PC-9 (cell line): Measurements from ENCODE around the gene PALMD. TPM values are rescaled to one million over a fixed set of nuclear protein-coding genes. Genes with fewer than 3 reads are reported as not detected.

Source experiments
- BruUV-seq: library from RNA; stranded (reverse); fragments of 400-500 nt; replicated peaks from 2 replicates; lab custom pipeline; 2021; lab: Mats Ljungman, UMichigan
- CTCF ChIA-PET: fragments of 300-600 bp; sonication (Branson Sonifier 250); formaldehyde crosslinking; loops from one replicate; lab custom pipeline; 2022; ENCODE audit warnings: antibody characterized with exemption; lab: Charles Lee
- POLR2A ChIA-PET: fragments of 300-600 bp; sonication (Branson Sonifier 250); formaldehyde crosslinking; loops from one replicate; lab custom pipeline; 2022; ENCODE audit warnings: antibody characterized with exemption; ENCODE audit not compliant: unreplicated experiment; lab: Charles Lee
- DNase-seq, 2 experiments: peaks; one replicate each; pipeline versions ENCODE4 v3.0.0 to v3.0.0-alpha.2; 2015 to 2022; ENCODE audit warnings: mixed read lengths in 1 of 2
- H2AFZ ChIP-seq: fragments of 200-600 bp; sonication (generic); 2 replicates; pipeline ENCODE4 v1.8.1; 2017; ENCODE audit warnings: antibody characterized with exemption
- H3F3A ChIP-seq: fragments of 200-600 bp; sonication (generic); 2 replicates; pipeline ENCODE4 v1.8.1; 2017; ENCODE audit warnings: antibody characterized with exemption, mild to moderate bottlenecking, low read depth; ENCODE audit not compliant: insufficient read depth
- H3K27ac ChIP-seq: fragments of 200-600 bp; sonication (generic); 2 replicates; pipeline ENCODE4 v1.6.1; 2016; ENCODE audit warnings: mixed run types
- H3K27me3 ChIP-seq: fragments of 200-600 bp; sonication (generic); 2 replicates; pipeline ENCODE4 v1.6.1; 2016; ENCODE audit warnings: low read depth, mixed run types; ENCODE audit not compliant: insufficient read depth
- H3K36me3 ChIP-seq: fragments of 200-600 bp; sonication (generic); 2 replicates; pipeline ENCODE4 v1.6.1; 2016; ENCODE audit warnings: low read depth, mixed run types
- H3K4me1 ChIP-seq: fragments of 200-600 bp; sonication (generic); replicated peaks from 2 replicates; pipeline ENCODE4 v1.6.1; 2016; ENCODE audit warnings: mixed run types; ENCODE audit not compliant: insufficient read depth
- H3K4me2 ChIP-seq: fragments of 200-600 bp; sonication (generic); 2 replicates; pipeline ENCODE4 v1.6.1; 2017; ENCODE audit warnings: mixed run types
- H3K4me3 ChIP-seq: fragments of 200-600 bp; sonication (generic); 2 replicates; pipeline ENCODE4 v1.6.1; 2016; ENCODE audit warnings: mixed run types
- H3K79me2 ChIP-seq: fragments of 200-600 bp; sonication (generic); 2 replicates; pipeline ENCODE4 v1.6.1; 2017; ENCODE audit warnings: low read depth, mixed run types
- H3K9me2 ChIP-seq: fragments of 200-600 bp; sonication (generic); 2 replicates; pipeline ENCODE4 v1.8.1; 2017; ENCODE audit warnings: mild to moderate bottlenecking; ENCODE audit not compliant: insufficient read depth
- H3K9me3 ChIP-seq: fragments of 200-600 bp; sonication (generic); 2 replicates; pipeline ENCODE4 v1.8.1; 2016; ENCODE audit warnings: low read depth; ENCODE audit not compliant: insufficient read depth
- H4K20me1 ChIP-seq: fragments of 200-600 bp; sonication (generic); 2 replicates; pipeline ENCODE4 v1.8.1; 2017; ENCODE audit not compliant: insufficient read depth
- EZH2 ChIP-seq: fragments of 200-600 bp; sonication (generic); IDR thresholded peaks from 2 replicates; pipeline ENCODE4 v1.8.0; 2017; ENCODE audit warnings: antibody characterized with exemption, low read depth
- intact Hi-C: fragments of 100-400 bp; cut with micrococcal nuclease; formaldehyde crosslinking; loops from one replicate; pipeline ENCODE4 v1.10.0; 2022; ENCODE audit not compliant: unreplicated experiment
- total RNA-seq: library from RNA; stranded (reverse); gene quantifications from 2 replicates; pipeline ENCODE4 v1.2.3, GENCODE V29; 2021
- TF ChIP-seq, protein P1 (sequence below): fragments of 200-600 bp; sonication (generic); conservative IDR thresholded peaks from 2 replicates; pipeline ENCODE4 v1.6.1; 2017; ENCODE audit warnings: mixed run types, antibody characterized with exemption, mild to moderate bottlenecking, moderate library complexity

PALMD gene
- total RNA-seq, 1 experiment from 2014 or later: 0.68 TPM

DNA sequence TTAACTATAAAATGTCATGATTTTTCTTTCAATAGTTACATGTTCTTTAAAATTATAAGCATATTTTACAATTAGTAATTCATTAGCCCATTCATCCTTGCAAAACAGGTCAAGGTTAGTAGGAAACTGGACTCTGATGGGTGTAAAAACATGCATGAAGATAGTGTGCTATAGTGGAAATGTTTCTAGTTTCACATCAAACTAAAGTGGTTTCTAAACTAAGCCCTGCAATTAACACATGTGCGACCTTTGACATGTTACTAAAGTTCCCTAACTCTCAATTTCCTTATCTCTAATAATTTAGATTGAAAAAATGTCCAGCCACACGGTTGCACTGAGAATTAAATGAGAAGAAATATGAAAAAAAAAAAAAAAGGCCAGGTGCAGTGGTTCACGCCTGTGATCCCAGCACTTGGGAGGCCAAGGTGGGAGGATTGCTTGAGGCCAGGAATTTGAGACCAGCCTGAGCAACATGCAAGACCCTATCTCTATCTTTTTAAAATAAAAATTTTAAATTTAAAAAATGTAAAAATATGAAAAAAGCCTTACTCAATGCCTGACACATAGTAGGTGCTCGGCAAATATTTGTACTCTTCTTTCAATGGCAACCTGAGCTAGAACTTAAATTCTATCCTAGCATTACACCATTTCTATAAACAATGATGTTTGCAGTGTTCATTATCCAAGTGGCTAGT is 44.1 kb upstream of the PALMD start:
- no peak for TF ChIP-seq EZH2
- TF ChIP-seq, protein P1, sequence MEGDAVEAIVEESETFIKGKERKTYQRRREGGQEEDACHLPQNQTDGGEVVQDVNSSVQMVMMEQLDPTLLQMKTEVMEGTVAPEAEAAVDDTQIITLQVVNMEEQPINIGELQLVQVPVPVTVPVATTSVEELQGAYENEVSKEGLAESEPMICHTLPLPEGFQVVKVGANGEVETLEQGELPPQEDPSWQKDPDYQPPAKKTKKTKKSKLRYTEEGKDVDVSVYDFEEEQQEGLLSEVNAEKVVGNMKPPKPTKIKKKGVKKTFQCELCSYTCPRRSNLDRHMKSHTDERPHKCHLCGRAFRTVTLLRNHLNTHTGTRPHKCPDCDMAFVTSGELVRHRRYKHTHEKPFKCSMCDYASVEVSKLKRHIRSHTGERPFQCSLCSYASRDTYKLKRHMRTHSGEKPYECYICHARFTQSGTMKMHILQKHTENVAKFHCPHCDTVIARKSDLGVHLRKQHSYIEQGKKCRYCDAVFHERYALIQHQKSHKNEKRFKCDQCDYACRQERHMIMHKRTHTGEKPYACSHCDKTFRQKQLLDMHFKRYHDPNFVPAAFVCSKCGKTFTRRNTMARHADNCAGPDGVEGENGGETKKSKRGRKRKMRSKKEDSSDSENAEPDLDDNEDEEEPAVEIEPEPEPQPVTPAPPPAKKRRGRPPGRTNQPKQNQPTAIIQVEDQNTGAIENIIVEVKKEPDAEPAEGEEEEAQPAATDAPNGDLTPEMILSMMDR: no peak
- intact Hi-C loops: no loop called here
- H3K4me3 ChIP-seq: no peak overlapping the region
- ChIA-PET POLR2A (no interaction called here), CTCF (no interaction called here)
- no peaks in the 10 kb centered on the region for H3K36me3 ChIP-seq
- no peaks in the 10 kb centered on the region for H3K79me2 ChIP-seq
- H3F3A ChIP-seq: no peaks in the 10 kb centered on the region
- no peak overlapping the region for H2AFZ ChIP-seq
- peaks cover 5% of the 10 kb centered on the region; the same call in 1 of the 2 replicates for H3K4me1 ChIP-seq
- H3K27ac ChIP-seq: no peak overlapping the region
- BruUV-seq: no TSS peak
- DNase-seq: no peak
- H4K20me1 ChIP-seq: no peaks in the 10 kb centered on the region
- H3K27me3 ChIP-seq: no peaks in the 10 kb centered on the region
- no peaks in the 10 kb centered on the region for H3K9me3 ChIP-seq
- H3K9me2 ChIP-seq: no peaks in the 10 kb centered on the region
- H3K4me2 ChIP-seq: no peak overlapping the region

DNA sequence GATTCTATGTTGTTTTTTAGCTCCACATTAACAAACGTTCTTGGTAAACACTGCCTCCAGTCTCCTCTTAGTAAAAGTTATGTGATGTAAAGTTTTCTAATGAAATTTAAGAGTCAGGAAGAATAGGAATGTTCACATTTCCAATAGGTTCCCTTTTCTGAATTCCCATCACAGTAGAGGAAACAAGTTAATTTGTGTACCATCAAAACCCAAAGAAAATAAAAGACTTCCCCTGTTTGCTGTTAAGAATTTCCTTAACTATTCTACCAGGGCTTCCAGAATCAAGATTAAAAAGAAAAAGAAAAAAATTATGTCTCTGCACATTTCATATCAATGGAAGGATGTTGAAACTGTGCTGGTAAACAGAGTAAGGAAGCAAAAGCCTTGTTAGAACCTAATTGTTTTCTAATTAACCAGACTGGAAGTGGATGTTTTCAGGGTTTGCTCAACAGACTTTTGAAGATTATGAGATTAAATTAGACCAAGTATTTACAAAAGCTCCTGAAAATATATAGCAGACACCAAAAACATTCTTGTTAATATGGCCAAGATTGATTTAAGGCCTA is 43.4 kb upstream of the PALMD start:
- BruUV-seq: no TSS peak
- no peak overlapping the region for H3K27ac ChIP-seq
- POLR2A ChIA-PET: no interaction called here
- no peak overlapping the region for H3K4me2 ChIP-seq
- no peaks in the 10 kb centered on the region for H3K9me3 ChIP-seq
- no peaks in the 10 kb centered on the region for H3F3A ChIP-seq
- no peaks in the 10 kb centered on the region for H3K9me2 ChIP-seq
- peaks cover 5% of the 10 kb centered on the region; the same call in 1 of the 2 replicates for H3K4me1 ChIP-seq
- no peaks in the 10 kb centered on the region for H3K79me2 ChIP-seq
- H4K20me1 ChIP-seq: no peaks in the 10 kb centered on the region
- H2AFZ ChIP-seq: no peak overlapping the region
- DNase-seq: no peak
- no peaks in the 10 kb centered on the region for H3K27me3 ChIP-seq
- CTCF ChIA-PET: no interaction called here
- intact Hi-C loops: no loop called here
- TF ChIP-seq, protein P1: no peak
- no peak for TF ChIP-seq EZH2
- H3K4me3 ChIP-seq: no peak overlapping the region
- H3K36me3 ChIP-seq: no peaks in the 10 kb centered on the region

- H4K20me1 ChIP-seq: no peaks in the 10 kb centered on the region
- H3K9me2 ChIP-seq: no peaks in the 10 kb centered on the region
- H3K27me3 ChIP-seq: no peaks in the 10 kb centered on the region
- intact Hi-C loops: no loop called here
- H3K4me3 ChIP-seq: no peak overlapping the region
- no peak overlapping the region for H3K27ac ChIP-seq
- no peak overlapping the region for H3K4me2 ChIP-seq
- TF ChIP-seq, protein P1: no peak
- no peak for TF ChIP-seq EZH2
- POLR2A ChIA-PET: interaction anchor here (0.7 kb wide), 1 partner anchor 15 kb away, joined by 4 read pairs; no protein-coding TSS in a partner anchor
- BruUV-seq: no TSS peak
- H3F3A ChIP-seq: no peaks in the 10 kb centered on the region
- H3K36me3 ChIP-seq: no peaks in the 10 kb centered on the region
- H3K9me3 ChIP-seq: no peaks in the 10 kb centered on the region
- peak overlapping the region; percentile 54; the same call in 1 of the 2 replicates for H2AFZ ChIP-seq
- no peaks in the 10 kb centered on the region for H3K79me2 ChIP-seq
- DNase-seq: no peak
- peaks cover 5% of the 10 kb centered on the region; the same call in 1 of the 2 replicates for H3K4me1 ChIP-seq
- CTCF ChIA-PET: no interaction called here
These were observed 42.0 kb upstream of the PALMD start for GRCh38 chr1:99603699-99604560.
